H9 (cell line): ENCODE results near the gene TMEM98. TPM values are rescaled to one million over a fixed set of nuclear protein-coding genes. Genes with fewer than 3 reads are reported as not detected.

ENCODE experiments used
- DNase-seq: peaks from one replicate; pipeline ENCODE4 v3.0.0-alpha.2; 2017
- H2AFZ ChIP-seq: one replicate; pipeline ENCODE4 v1.6.1; 2013; ENCODE audit warnings: mild to moderate bottlenecking, low read length, control low read depth, moderate library complexity
- H2AK5ac ChIP-seq: 2 replicates; pipeline ENCODE4 v1.6.1; 2013; ENCODE audit warnings: low read length, control low read depth, mixed read lengths; ENCODE audit not compliant: insufficient read length
- H2BK120ac ChIP-seq: one replicate; pipeline ENCODE4 v1.6.1; 2013; ENCODE audit warnings: low read depth, mild to moderate bottlenecking, low read length, control low read depth, inconsistent platforms; ENCODE audit not compliant: poor library complexity, severe bottlenecking
- H2BK12ac ChIP-seq: 2 replicates; pipeline ENCODE4 v1.6.1; 2013; ENCODE audit warnings: low read length, control low read depth, mixed read lengths, low read depth; ENCODE audit not compliant: insufficient read length
- H2BK15ac ChIP-seq: 2 replicates; pipeline ENCODE4 v1.6.1; 2013; ENCODE audit warnings: low read depth, low read length, control low read depth
- H2BK20ac ChIP-seq: one replicate; pipeline ENCODE4 v1.6.1; 2013; ENCODE audit warnings: low read depth, mild to moderate bottlenecking, low read length, control low read depth, inconsistent platforms; ENCODE audit not compliant: poor library complexity, severe bottlenecking
- H2BK5ac ChIP-seq: 2 replicates; pipeline ENCODE4 v1.6.1; 2013; ENCODE audit warnings: low read length, control low read depth, mixed read lengths; ENCODE audit not compliant: insufficient read length
- H3K14ac ChIP-seq: 2 replicates; pipeline ENCODE4 v1.6.1; 2013; ENCODE audit warnings: low read length, control low read depth; ENCODE audit not compliant: insufficient read depth
- H3K18ac ChIP-seq: 2 replicates; pipeline ENCODE4 v1.6.1; 2013; ENCODE audit warnings: low read depth, mild to moderate bottlenecking, mixed read lengths, low read length, control low read depth; ENCODE audit not compliant: insufficient read length
- H3K23ac ChIP-seq: 2 replicates; pipeline ENCODE4 v1.6.1; 2013; ENCODE audit warnings: low read length, control low read depth, mixed read lengths, low read depth; ENCODE audit not compliant: insufficient read length
- H3K23me2 ChIP-seq: 2 replicates; pipeline ENCODE4 v1.6.1; 2013; ENCODE audit warnings: low read depth, mild to moderate bottlenecking, mixed read lengths, low read length, control low read depth; ENCODE audit not compliant: insufficient read length, poor library complexity, severe bottlenecking
- H3K27ac ChIP-seq: 2 replicates; pipeline ENCODE4 v1.5.1; 2013; ENCODE audit warnings: low read length, control low read depth, mixed read lengths, low read depth; ENCODE audit not compliant: insufficient read length
- H3K27me3 ChIP-seq: 2 replicates; pipeline ENCODE4 v1.6.1; 2013; ENCODE audit warnings: low read length, control low read depth, inconsistent platforms; ENCODE audit not compliant: insufficient read depth
- H3K4ac ChIP-seq: 2 replicates; pipeline ENCODE4 v1.6.1; 2013; ENCODE audit warnings: low read depth, mild to moderate bottlenecking, control low read depth, inconsistent platforms, low read length, moderate library complexity
- H3K4me1 ChIP-seq: 2 replicates; pipeline ENCODE4 v1.6.1; 2013; ENCODE audit warnings: low read length, control low read depth, inconsistent platforms; ENCODE audit not compliant: insufficient read depth
- H3K4me2 ChIP-seq: 2 replicates; pipeline ENCODE4 v1.6.1; 2013; ENCODE audit warnings: low read length, control low read depth, mixed read lengths; ENCODE audit not compliant: insufficient read length, insufficient read depth
- H3K56ac ChIP-seq: 2 replicates; pipeline ENCODE4 v1.6.1; 2013; ENCODE audit warnings: low read depth, mild to moderate bottlenecking, mixed read lengths, low read length, control low read depth; ENCODE audit not compliant: insufficient read length
- H3K79me1 ChIP-seq: 2 replicates; pipeline ENCODE4 v1.6.1; 2013; ENCODE audit warnings: low read depth, mild to moderate bottlenecking, moderate library complexity, low read length, control low read depth, inconsistent platforms; ENCODE audit not compliant: insufficient read depth, poor library complexity, severe bottlenecking
- H3K79me2 ChIP-seq: 2 replicates; pipeline ENCODE4 v1.6.1; 2013; ENCODE audit warnings: low read length, control low read depth, inconsistent platforms; ENCODE audit not compliant: insufficient read depth
- H3K9ac ChIP-seq: 2 replicates; pipeline ENCODE4 v1.6.1; 2013; ENCODE audit warnings: low read length, control low read depth, mixed read lengths; ENCODE audit not compliant: insufficient read length; ENCODE audit errors: extremely low read depth
- H3K9me3 ChIP-seq: one replicate; pipeline ENCODE4 v1.6.1; 2013; ENCODE audit warnings: low read depth, low read length, inconsistent platforms; ENCODE audit not compliant: control insufficient read depth
- H3T11ph ChIP-seq: one replicate; pipeline ENCODE4 v1.6.1; 2013; ENCODE audit warnings: mild to moderate bottlenecking, low read length, control low read depth, inconsistent platforms
- H4K20me1 ChIP-seq: one replicate; pipeline ENCODE4 v1.6.1; 2013; ENCODE audit not compliant: control insufficient read depth, insufficient read length, insufficient read depth
- H4K5ac ChIP-seq: 2 replicates; pipeline ENCODE4 v1.6.1; 2013; ENCODE audit warnings: low read depth, mild to moderate bottlenecking, mixed read lengths, low read length, control low read depth; ENCODE audit not compliant: insufficient read length
- H4K8ac ChIP-seq: replicated peaks from 2 replicates; pipeline ENCODE4 v1.6.1; 2013; ENCODE audit warnings: low read length, control low read depth, mixed read lengths, low read depth; ENCODE audit not compliant: insufficient read length
- H4K91ac ChIP-seq: 2 replicates; pipeline ENCODE4 v1.6.1; 2013; ENCODE audit warnings: low read depth, mild to moderate bottlenecking, moderate library complexity, mixed read lengths, low read length, control low read depth; ENCODE audit not compliant: insufficient read length
- H3K27ac Mint-ChIP-seq, 3 experiments: 2 replicates in 2 of 3; 3 replicates in 1 of 3; pipeline ENCODE4 v1.8.0; 2020 to 2021; ENCODE audit warnings: mixed read lengths in 3 of 3, mild to moderate bottlenecking in 1 of 3, moderate library complexity in 1 of 3
- H3K27me3 Mint-ChIP-seq: 2 replicates; pipeline ENCODE4 v1.8.0; 2021; ENCODE audit warnings: low read depth, mild to moderate bottlenecking, moderate library complexity, mixed read lengths
- H3K36me3 Mint-ChIP-seq, 3 experiments: 2 replicates in 2 of 3; 3 replicates in 1 of 3; pipeline ENCODE4 v1.8.0; 2020 to 2021; ENCODE audit warnings: low read depth in 3 of 3, mixed read lengths in 3 of 3; ENCODE audit not compliant: insufficient read depth in 1 of 3
- H3K4me1 Mint-ChIP-seq, 2 experiments: 2 replicates each; pipeline ENCODE4 v1.8.0; 2020; ENCODE audit warnings: mixed read lengths in 2 of 2
- H3K4me3 Mint-ChIP-seq, 2 experiments: 2 replicates in 1 of 2; 3 replicates in 1 of 2; pipeline ENCODE4 v1.8.0; 2020 to 2021; ENCODE audit warnings: mild to moderate bottlenecking in 2 of 2, mixed read lengths in 2 of 2, moderate library complexity in 1 of 2
- H3K9me3 Mint-ChIP-seq, 2 experiments: 2 replicates in 1 of 2; 3 replicates in 1 of 2; pipeline ENCODE4 v1.8.0; 2020; ENCODE audit warnings: mild to moderate bottlenecking in 2 of 2, mixed read lengths in 2 of 2, moderate library complexity in 1 of 2
- CTCF ChIP-seq: fragments of 200-600 bp; sonication (generic); conservative IDR thresholded peaks from 3 replicates; pipeline ENCODE4 v1.8.0; 2021; ENCODE audit warnings: antibody characterized with exemption, mild to moderate bottlenecking
- WGBS: extraction: QIAGEN DNeasy Blood & Tissue Kit; methylation state at CpG from one replicate; pipeline ENCODE4 v1.1.7; 2013; ENCODE audit warnings: missing lambda C conversion rate, low lambda C conversion rate, mixed read lengths; ENCODE audit not compliant: insufficient read length; ENCODE audit errors: extremely low coverage; 5-methylcytosine and 5-hydroxymethylcytosine counted together
- total RNA-seq: library from RNA; stranded (reverse); gene quantifications from 2 replicates; pipeline ENCODE4 v1.2.1, GENCODE V29; 2021

The TMEM98 gene
- total RNA-seq, 1 experiment from 2014 or later = 78.4 TPM

GRCh38 chr17:32878211-32878610, 49.7 kb upstream of the TMEM98 start:
- Histone ChIP-seq H3K9ac (no peak overlapping the region), H2AFZ (no peak overlapping the region)

More at GRCh38 chr17:32878211-32878610, 49.7 kb upstream of the TMEM98 start:
- no peak overlapping the region for H3T11ph ChIP-seq
- no peak overlapping the region for H2BK12ac ChIP-seq
- Mint-ChIP-seq H3K4me1 (peaks cover 26 to 31% of the 10 kb centered on the region in 2 experiments), H3K9me3 (no peaks in the 10 kb centered on the region), H3K27me3 (0 out of 2 replicates have a peak, but pooled peaks cover 3% of the 10 kb centered on the region), H3K4me3 (no peak overlapping the region), H3K36me3 (peaks cover 0 to 9% (median 2%) of the 10 kb centered on the region in 3 experiments; a peak in 4 of 7 replicates), H3K27ac (no peak overlapping the region)
- no CpG with 5 or more reads among the region's 3 CpGs for WGBS
- no peaks in the 10 kb centered on the region for H3K79me2 ChIP-seq
- no peak overlapping the region for H2AK5ac ChIP-seq
- H2BK120ac ChIP-seq = no peak overlapping the region
- H4K8ac ChIP-seq = no peak overlapping the region
- H4K5ac ChIP-seq = no peak overlapping the region
- TF ChIP-seq CTCF = no peak
- no peak for DNase-seq
- no peak overlapping the region for H2BK20ac ChIP-seq
- H4K20me1 ChIP-seq = no peaks in the 10 kb centered on the region
- no peak overlapping the region for H2BK5ac ChIP-seq
- H3K18ac ChIP-seq = no peak overlapping the region
- H3K27ac ChIP-seq = no peak overlapping the region
- H3K79me1 ChIP-seq = no peaks in the 10 kb centered on the region
- no peak overlapping the region for H4K91ac ChIP-seq
- H2BK15ac ChIP-seq = no peak overlapping the region
- H3K23ac ChIP-seq = no peak overlapping the region
- H3K4ac ChIP-seq = no peak overlapping the region
- no peaks in the 10 kb centered on the region for H3K9me3 ChIP-seq
- H3K14ac ChIP-seq = no peak overlapping the region
- no peaks in the 10 kb centered on the region for H3K27me3 ChIP-seq
- no peaks in the 10 kb centered on the region for H3K4me1 ChIP-seq
- no peak overlapping the region for H3K4me2 ChIP-seq
- H3K23me2 ChIP-seq = peaks cover 10% of the 10 kb centered on the region
- H3K56ac ChIP-seq = no peak overlapping the region
